GM21576 (cell line): ENCODE data around the gene CLIC5.

Experiments used
- ATAC-seq: cut with Tn5 transposase; IDR thresholded peaks from one replicate; pipeline ENCODE4 v1.9.1; 2021; ENCODE audit warnings: mild to moderate bottlenecking, moderate library complexity; ENCODE audit not compliant: unreplicated experiment

The CLIC5 gene

GRCh38 chr6:45900808-45901752, 114.6 kb downstream of the CLIC5 start:
- no peak for ATAC-seq

- no peak for ATAC-seq
These were observed 116.0 kb downstream of the CLIC5 start for GRCh38 chr6:45899683-45899946.

GRCh38 chr6:45898941-45899682, 116.5 kb downstream of the CLIC5 start:
- ATAC-seq = no peak

GRCh38 chr6:45896783-45897441, 118.7 kb downstream of the CLIC5 start:
- ATAC-seq = no peak

- no peak for ATAC-seq
These were observed 120.1 kb downstream of the CLIC5 start for GRCh38 chr6:45895569-45895968.

GRCh38 chr6:45892696-45893245, 122.9 kb downstream of the CLIC5 start:
- ATAC-seq = no peak

GRCh38 chr6:45892196-45892595, 123.5 kb downstream of the CLIC5 start:
- no peak for ATAC-seq

GRCh38 chr6:45886776-45887175, 128.9 kb downstream of the CLIC5 start:
- ATAC-seq = no peak

- ATAC-seq = no peak
These were observed 131.3 kb downstream of the CLIC5 start for GRCh38 chr6:45884336-45884735.

GRCh38 chr6:45882671-45883070, 133.0 kb downstream of the CLIC5 start:
- ATAC-seq = no peak

- ATAC-seq = no peak
These were observed 133.8 kb downstream of the CLIC5 start for GRCh38 chr6:45881705-45882467.

- no peak for ATAC-seq
These were observed 135.0 kb downstream of the CLIC5 start for GRCh38 chr6:45880676-45881075.

GRCh38 chr6:45880159-45880558, 135.5 kb downstream of the CLIC5 start:
- no peak for ATAC-seq

- ATAC-seq = no peak
These were observed 137.6 kb downstream of the CLIC5 start for GRCh38 chr6:45877970-45878590.

- ATAC-seq = no peak
These were observed 142.8 kb downstream of the CLIC5 start for GRCh38 chr6:45872827-45873365.

GRCh38 chr6:45870531-45870930, 145.1 kb downstream of the CLIC5 start:
- ATAC-seq = no peak

- no peak for ATAC-seq
These were observed 151.0 kb downstream of the CLIC5 start for GRCh38 chr6:45864651-45865050.

- no peak for ATAC-seq
These were observed 157.0 kb downstream of the CLIC5 start for GRCh38 chr6:45858691-45859090.

- ATAC-seq = no peak
These were observed 157.8 kb downstream of the CLIC5 start for GRCh38 chr6:45857827-45858226.
